ENCODE measurements around the gene WDR1.

DNA sequence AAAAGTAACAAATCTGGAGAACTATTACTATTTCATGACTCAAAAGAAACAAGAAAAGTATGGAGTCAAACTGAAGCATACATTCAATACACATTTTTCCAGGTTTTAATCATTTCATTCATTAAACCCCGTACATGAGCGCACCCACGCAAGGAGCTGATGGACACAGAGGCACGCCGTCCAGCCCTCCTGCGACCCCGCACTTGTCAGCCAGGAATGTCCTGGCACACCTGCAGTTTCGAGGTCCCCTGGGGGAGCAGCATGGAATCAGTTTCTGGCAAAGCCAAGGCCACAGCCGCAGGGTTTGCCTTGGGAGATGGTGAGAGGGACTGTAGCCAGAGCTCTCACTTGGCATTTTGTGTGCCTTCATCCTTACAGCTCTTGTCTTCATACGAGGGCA, 82.5 kb downstream of the WDR1 start:
- TF ChIP-seq, protein P1, sequence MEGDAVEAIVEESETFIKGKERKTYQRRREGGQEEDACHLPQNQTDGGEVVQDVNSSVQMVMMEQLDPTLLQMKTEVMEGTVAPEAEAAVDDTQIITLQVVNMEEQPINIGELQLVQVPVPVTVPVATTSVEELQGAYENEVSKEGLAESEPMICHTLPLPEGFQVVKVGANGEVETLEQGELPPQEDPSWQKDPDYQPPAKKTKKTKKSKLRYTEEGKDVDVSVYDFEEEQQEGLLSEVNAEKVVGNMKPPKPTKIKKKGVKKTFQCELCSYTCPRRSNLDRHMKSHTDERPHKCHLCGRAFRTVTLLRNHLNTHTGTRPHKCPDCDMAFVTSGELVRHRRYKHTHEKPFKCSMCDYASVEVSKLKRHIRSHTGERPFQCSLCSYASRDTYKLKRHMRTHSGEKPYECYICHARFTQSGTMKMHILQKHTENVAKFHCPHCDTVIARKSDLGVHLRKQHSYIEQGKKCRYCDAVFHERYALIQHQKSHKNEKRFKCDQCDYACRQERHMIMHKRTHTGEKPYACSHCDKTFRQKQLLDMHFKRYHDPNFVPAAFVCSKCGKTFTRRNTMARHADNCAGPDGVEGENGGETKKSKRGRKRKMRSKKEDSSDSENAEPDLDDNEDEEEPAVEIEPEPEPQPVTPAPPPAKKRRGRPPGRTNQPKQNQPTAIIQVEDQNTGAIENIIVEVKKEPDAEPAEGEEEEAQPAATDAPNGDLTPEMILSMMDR (conservative IDR thresholded peaks at IDR 0.05 in 1 of 2, IDR thresholded peaks at IDR 0.05 in 1 of 2; ENCODE audit: low read depth in 1 of 2, low read length in 2 of 2): no peak
- TF ChIP-seq EZH2 (IDR thresholded peaks at IDR 0.05; ENCODE audit: low read length, missing control alignments): no peak
